ENCODE results near the gene KATNA1. TPM values are rescaled to one million over a fixed set of nuclear protein-coding genes. Genes with fewer than 3 reads are reported as not detected.

KATNA1 gene
- total RNA-seq, 1 experiment from 2014 or later, result 20.9 TPM

GRCh38 chr6:149593408-149593807 lies 55.1 kb downstream of the KATNA1 start:
- Histone ChIP-seq H3K9me2 (replicated peaks; ENCODE audit: insufficient read depth, low read length) (no peaks in the 10 kb centered on the region), H2AFZ (ENCODE audit: low read length) (no peak overlapping the region), H3K9ac (ENCODE audit: low read length) (no peak overlapping the region), H3K79me2 (ENCODE audit: low read length) (no peaks in the 10 kb centered on the region), H3K27me3 (ENCODE audit: low read length) (no peaks in the 10 kb centered on the region), H3K9me3 (ENCODE audit: low read length) (no peaks in the 10 kb centered on the region), H3K27ac (ENCODE audit: low read length) (no peak overlapping the region), H3K4me2 (ENCODE audit: low read depth, low read length, poor library complexity, severe bottlenecking) (no peak overlapping the region), H3K4me1 (ENCODE audit: low read length) (no peaks in the 10 kb centered on the region; the same call in 1 of the 2 replicates), H3K4me3 (ENCODE audit: low read length) (no peak overlapping the region), H3K36me3 (ENCODE audit: insufficient read depth, low read length) (peaks cover 57% of the 10 kb centered on the region), H4K20me1 (ENCODE audit: insufficient read depth, low read depth, low read length) (no peaks in the 10 kb centered on the region)
- DNase-seq, result no peak

GRCh38 chr6:149592983-149593382 lies 55.5 kb downstream of the KATNA1 start:
- Histone ChIP-seq H2AFZ (ENCODE audit: low read length) (no peak overlapping the region), H3K4me2 (ENCODE audit: low read depth, low read length, poor library complexity, severe bottlenecking) (no peak overlapping the region), H4K20me1 (ENCODE audit: insufficient read depth, low read depth, low read length) (no peaks in the 10 kb centered on the region), H3K79me2 (ENCODE audit: low read length) (no peaks in the 10 kb centered on the region; the same call in 1 of the 2 replicates), H3K27ac (ENCODE audit: low read length) (no peak overlapping the region), H3K36me3 (ENCODE audit: insufficient read depth, low read length) (peaks cover 60% of the 10 kb centered on the region), H3K4me3 (ENCODE audit: low read length) (no peak overlapping the region), H3K9ac (ENCODE audit: low read length) (no peak overlapping the region), H3K27me3 (ENCODE audit: low read length) (no peaks in the 10 kb centered on the region), H3K4me1 (ENCODE audit: low read length) (peaks cover 4% of the 10 kb centered on the region), H3K9me3 (ENCODE audit: low read length) (no peaks in the 10 kb centered on the region), H3K9me2 (replicated peaks; ENCODE audit: insufficient read depth, low read length) (no peaks in the 10 kb centered on the region)
- DNase-seq, result no peak

DNA sequence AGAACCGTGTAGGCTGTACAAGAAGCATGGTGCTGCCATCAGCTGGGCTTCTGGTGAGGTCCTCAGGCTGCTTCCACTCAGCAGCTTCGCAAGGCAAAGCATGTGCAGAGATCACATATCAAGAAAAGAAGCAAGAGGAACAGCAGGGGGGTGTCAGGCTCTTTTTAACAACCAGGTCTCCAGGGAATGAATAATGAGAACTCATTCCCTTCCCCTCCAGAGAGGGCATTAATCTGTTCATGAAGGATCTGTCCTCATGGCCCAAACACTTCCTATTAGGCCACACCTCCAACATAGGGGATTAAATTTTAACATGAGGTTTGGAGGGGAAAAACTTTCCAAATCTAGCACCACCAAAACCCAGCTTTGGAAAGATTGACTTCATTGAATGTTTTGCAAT lies 62.4 kb downstream of the KATNA1 start:
- H2AFZ ChIP-seq (ENCODE audit: low read length), result no peak overlapping the region
- no peak for DNase-seq
- H3K27me3 ChIP-seq (ENCODE audit: low read length), result no peaks in the 10 kb centered on the region
- no peaks in the 10 kb centered on the region for H4K20me1 ChIP-seq (ENCODE audit: insufficient read depth, low read depth, low read length)
- no peaks in the 10 kb centered on the region for H3K9me3 ChIP-seq (ENCODE audit: low read length)
- H3K4me2 ChIP-seq (ENCODE audit: low read depth, low read length, poor library complexity, severe bottlenecking), result no peak overlapping the region
- H3K9ac ChIP-seq (ENCODE audit: low read length), result no peak overlapping the region
- no peak overlapping the region for H3K4me3 ChIP-seq (ENCODE audit: low read length)
- peaks cover 4% of the 10 kb centered on the region for H3K79me2 ChIP-seq (ENCODE audit: low read length)
- H3K36me3 ChIP-seq (ENCODE audit: insufficient read depth, low read length), result peaks cover 52% of the 10 kb centered on the region
- 0 out of 2 replicates have a peak overlapping the region, but pooled peaks have one; percentile 34 for H3K27ac ChIP-seq (ENCODE audit: low read length)
- no peaks in the 10 kb centered on the region for H3K9me2 ChIP-seq (replicated peaks; ENCODE audit: insufficient read depth, low read length)
- H3K4me1 ChIP-seq (ENCODE audit: low read length), result peaks cover 17% of the 10 kb centered on the region

GRCh38 chr6:149581349-149581748 lies 67.2 kb downstream of the KATNA1 start:
- H3K9me2 ChIP-seq (replicated peaks; ENCODE audit: insufficient read depth, low read length), result no peaks in the 10 kb centered on the region
- H3K4me1 ChIP-seq (ENCODE audit: low read length), result no peaks in the 10 kb centered on the region
- no peak for DNase-seq
- no peaks in the 10 kb centered on the region for H4K20me1 ChIP-seq (ENCODE audit: insufficient read depth, low read depth, low read length)
- no peaks in the 10 kb centered on the region for H3K27me3 ChIP-seq (ENCODE audit: low read length)
- H3K27ac ChIP-seq (ENCODE audit: low read length), result no peak overlapping the region
- no peak overlapping the region for H3K4me3 ChIP-seq (ENCODE audit: low read length)
- no peak overlapping the region for H2AFZ ChIP-seq (ENCODE audit: low read length)
- H3K4me2 ChIP-seq (ENCODE audit: low read depth, low read length, poor library complexity, severe bottlenecking), result no peak overlapping the region
- no peak overlapping the region for H3K9ac ChIP-seq (ENCODE audit: low read length)
- H3K36me3 ChIP-seq (ENCODE audit: insufficient read depth, low read length), result peaks cover 43% of the 10 kb centered on the region
- H3K79me2 ChIP-seq (ENCODE audit: low read length), result peaks cover 3% of the 10 kb centered on the region
- H3K9me3 ChIP-seq (ENCODE audit: low read length), result no peaks in the 10 kb centered on the region

- no peak for DNase-seq
- H3K9ac ChIP-seq (ENCODE audit: low read length), result no peak overlapping the region
- no peaks in the 10 kb centered on the region for H4K20me1 ChIP-seq (ENCODE audit: insufficient read depth, low read depth, low read length)
- H3K36me3 ChIP-seq (ENCODE audit: insufficient read depth, low read length), result peaks cover 39% of the 10 kb centered on the region
- H3K4me1 ChIP-seq (ENCODE audit: low read length), result no peaks in the 10 kb centered on the region
- no peak overlapping the region for H2AFZ ChIP-seq (ENCODE audit: low read length)
- H3K9me3 ChIP-seq (ENCODE audit: low read length), result no peaks in the 10 kb centered on the region
- no peak overlapping the region for H3K4me3 ChIP-seq (ENCODE audit: low read length)
- H3K4me2 ChIP-seq (ENCODE audit: low read depth, low read length, poor library complexity, severe bottlenecking), result no peak overlapping the region
- H3K27me3 ChIP-seq (ENCODE audit: low read length), result no peaks in the 10 kb centered on the region
- H3K27ac ChIP-seq (ENCODE audit: low read length), result no peak overlapping the region
- peaks cover 8% of the 10 kb centered on the region for H3K79me2 ChIP-seq (ENCODE audit: low read length)
- H3K9me2 ChIP-seq (replicated peaks; ENCODE audit: insufficient read depth, low read length), result no peaks in the 10 kb centered on the region
These were observed 67.6 kb downstream of the KATNA1 start for GRCh38 chr6:149580880-149581279.

DNA sequence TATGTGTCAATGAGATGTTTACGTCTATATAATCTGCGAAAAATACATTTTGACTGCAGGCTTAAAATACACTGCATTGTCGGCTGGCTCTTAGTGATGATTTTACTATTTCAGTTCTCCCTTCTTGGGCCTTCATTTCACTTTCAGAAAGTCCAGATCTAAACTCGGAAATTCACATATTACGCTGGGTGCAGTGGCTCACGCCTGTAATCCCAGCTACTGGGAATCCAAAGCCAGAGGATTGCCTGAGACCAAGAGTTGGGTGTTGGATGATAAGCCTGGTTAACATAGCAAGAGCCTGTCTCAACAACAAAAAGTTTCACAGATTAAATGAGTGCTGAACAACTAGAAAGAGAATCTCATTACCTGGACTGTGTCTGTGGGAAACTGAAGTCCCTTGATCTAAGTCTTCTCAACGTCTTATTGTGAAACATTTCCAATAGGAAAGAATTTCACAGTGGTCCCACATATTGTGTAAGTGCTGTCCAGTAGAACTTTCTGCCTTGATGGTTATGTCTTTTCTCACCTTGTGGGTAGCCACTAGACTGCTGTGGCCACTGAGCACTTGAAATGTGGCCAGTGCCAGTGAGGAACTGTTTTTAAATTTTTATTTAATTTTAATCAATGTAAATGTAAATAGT lies 80.4 kb downstream of the KATNA1 start:
- no peaks in the 10 kb centered on the region for H3K27me3 ChIP-seq (ENCODE audit: low read length)
- H3K4me1 ChIP-seq (ENCODE audit: low read length), result peaks cover 30% of the 10 kb centered on the region
- H3K27ac ChIP-seq (ENCODE audit: low read length), result peak overlapping the region; percentile 48
- DNase-seq, result no peak
- H3K4me2 ChIP-seq (ENCODE audit: low read depth, low read length, poor library complexity, severe bottlenecking), result peak overlapping the region; percentile 71
- H3K9me3 ChIP-seq (ENCODE audit: low read length), result no peaks in the 10 kb centered on the region
- H3K4me3 ChIP-seq (ENCODE audit: low read length), result peak overlapping the region; percentile 88
- no peak overlapping the region for H2AFZ ChIP-seq (ENCODE audit: low read length)
- H3K9me2 ChIP-seq (replicated peaks; ENCODE audit: insufficient read depth, low read length), result no peaks in the 10 kb centered on the region
- peak overlapping the region; percentile 87 for H3K9ac ChIP-seq (ENCODE audit: low read length)
- H3K36me3 ChIP-seq (ENCODE audit: insufficient read depth, low read length), result no peaks in the 10 kb centered on the region
- peaks cover 61% of the 10 kb centered on the region for H3K79me2 ChIP-seq (ENCODE audit: low read length)
- no peaks in the 10 kb centered on the region for H4K20me1 ChIP-seq (ENCODE audit: insufficient read depth, low read depth, low read length)

GRCh38 chr6:149567194-149567586 lies 81.3 kb downstream of the KATNA1 start:
- Histone ChIP-seq H3K27ac (ENCODE audit: low read length) (peak overlapping the region; percentile 68), H3K4me3 (ENCODE audit: low read length) (peak overlapping the region; percentile 88), H4K20me1 (ENCODE audit: insufficient read depth, low read depth, low read length) (no peaks in the 10 kb centered on the region), H3K4me1 (ENCODE audit: low read length) (peaks cover 30% of the 10 kb centered on the region), H3K9me3 (ENCODE audit: low read length) (no peaks in the 10 kb centered on the region), H2AFZ (ENCODE audit: low read length) (0 out of 2 replicates have a peak overlapping the region, but pooled peaks have one; percentile 24), H3K9me2 (replicated peaks; ENCODE audit: insufficient read depth, low read length) (no peaks in the 10 kb centered on the region), H3K36me3 (ENCODE audit: insufficient read depth, low read length) (no peaks in the 10 kb centered on the region), H3K79me2 (ENCODE audit: low read length) (peaks cover 53% of the 10 kb centered on the region), H3K4me2 (ENCODE audit: low read depth, low read length, poor library complexity, severe bottlenecking) (peak overlapping the region; percentile 71), H3K9ac (ENCODE audit: low read length) (peak overlapping the region; percentile 87), H3K27me3 (ENCODE audit: low read length) (no peaks in the 10 kb centered on the region)
- peak; percentile 48 for DNase-seq

DNA sequence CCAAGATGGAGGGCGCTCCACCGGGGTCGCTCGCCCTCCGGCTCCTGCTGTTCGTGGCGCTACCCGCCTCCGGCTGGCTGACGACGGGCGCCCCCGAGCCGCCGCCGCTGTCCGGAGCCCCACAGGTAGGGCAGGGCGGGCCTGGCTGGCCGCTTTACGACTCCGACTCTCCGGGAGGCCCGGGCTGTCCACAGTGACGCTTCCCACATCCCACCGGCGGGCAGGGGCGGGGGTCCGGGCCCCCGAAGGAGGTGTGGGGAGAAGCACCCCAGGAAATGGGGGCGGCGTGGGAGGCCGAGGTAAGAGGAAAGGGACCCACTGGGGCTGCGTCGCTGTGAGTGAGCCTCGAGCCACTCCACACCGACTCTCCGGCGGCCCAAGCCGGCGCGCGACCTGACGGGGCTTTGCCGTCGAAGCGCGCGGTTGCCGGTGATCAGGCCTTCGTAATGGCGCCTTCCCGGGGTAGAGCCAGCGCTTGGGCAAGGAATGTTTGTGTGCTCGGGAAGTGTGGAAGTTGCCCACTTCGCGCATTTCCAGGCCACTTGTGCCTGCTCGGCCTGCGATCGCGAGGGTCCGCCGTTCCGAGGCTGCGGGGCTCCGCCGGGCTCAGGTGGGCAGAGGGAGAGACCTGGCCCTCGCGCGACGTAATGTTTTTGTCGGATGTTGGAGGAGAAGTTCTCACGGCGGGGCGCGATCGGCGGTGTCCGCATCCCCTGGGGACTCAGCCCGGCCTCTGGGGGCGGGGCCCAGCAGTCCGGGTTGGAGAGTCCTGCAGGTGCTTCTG lies 81.9 kb downstream of the KATNA1 start:
- H3K4me1 ChIP-seq (ENCODE audit: low read length), result peaks cover 30% of the 10 kb centered on the region
- H3K9ac ChIP-seq (ENCODE audit: low read length), result peak overlapping the region; percentile 87
- peak; percentile 80 for DNase-seq
- H3K4me3 ChIP-seq (ENCODE audit: low read length), result peak overlapping the region; percentile 88
- H3K79me2 ChIP-seq (ENCODE audit: low read length), result peaks cover 49% of the 10 kb centered on the region
- H3K9me3 ChIP-seq (ENCODE audit: low read length), result no peaks in the 10 kb centered on the region
- no peaks in the 10 kb centered on the region for H3K27me3 ChIP-seq (ENCODE audit: low read length)
- peak overlapping the region; percentile 68 for H3K27ac ChIP-seq (ENCODE audit: low read length)
- H4K20me1 ChIP-seq (ENCODE audit: insufficient read depth, low read depth, low read length), result no peaks in the 10 kb centered on the region
- H3K9me2 ChIP-seq (replicated peaks; ENCODE audit: insufficient read depth, low read length), result no peaks in the 10 kb centered on the region
- peak overlapping the region; percentile 24; the same call in 1 of the 2 replicates for H2AFZ ChIP-seq (ENCODE audit: low read length)
- H3K4me2 ChIP-seq (ENCODE audit: low read depth, low read length, poor library complexity, severe bottlenecking), result peak overlapping the region; percentile 71
- H3K36me3 ChIP-seq (ENCODE audit: insufficient read depth, low read length), result no peaks in the 10 kb centered on the region

Measured in Karpas-422 (cell line).